T-helper 2 cell treated with Interferon-gamma antibody and Interleukin-4, amounts not matched to agents 5 μg/mL and 100 μg/mL, for 36 hours (primary cell): ENCODE measurements around the gene CDK11B.

Experiments used
- DNase-seq: peaks from one replicate; pipeline ENCODE4 v3.0.0; 2021; ENCODE audit warnings: low spot score
- H3K27ac Mint-ChIP-seq: one replicate; pipeline ENCODE4 v1.8.0; 2021; ENCODE audit warnings: mild to moderate bottlenecking, mixed read lengths
- H3K27me3 Mint-ChIP-seq: one replicate; pipeline ENCODE4 v1.8.0; 2021; ENCODE audit warnings: low read depth, mixed read lengths
- H3K36me3 Mint-ChIP-seq: one replicate; pipeline ENCODE4 v1.8.0; 2021; ENCODE audit warnings: low read depth, mixed read lengths
- H3K4me1 Mint-ChIP-seq: one replicate; pipeline ENCODE4 v1.8.0; 2021; ENCODE audit warnings: low read depth, mixed read lengths
- H3K4me3 Mint-ChIP-seq: one replicate; pipeline ENCODE4 v1.8.0; 2022; ENCODE audit warnings: mild to moderate bottlenecking, moderate library complexity, mixed read lengths
- H3K9me3 Mint-ChIP-seq: one replicate; pipeline ENCODE4 v1.8.0; 2021; ENCODE audit warnings: mixed read lengths

CDK11B gene

GRCh38 chr1:1591452-1591851, 67.4 kb downstream of the CDK11B start:
- Mint-ChIP-seq H3K27me3 (no peaks in the 10 kb centered on the region), H3K36me3 (no peaks in the 10 kb centered on the region), H3K27ac (no peak overlapping the region), H3K4me3 (no peak overlapping the region), H3K9me3 (no peaks in the 10 kb centered on the region), H3K4me1 (no peaks in the 10 kb centered on the region)
- DNase-seq, result no peak
